Activated CD4-positive, alpha-beta T cell treated with anti-CD3 and anti-CD28 coated beads for 36 hours (primary cell): Measurements from ENCODE around the gene KCNE3. TPM values are rescaled to one million over a fixed set of nuclear protein-coding genes. Genes with fewer than 3 reads are reported as not detected.

ENCODE experiments used
- ATAC-seq: fragments of 200-7000 bp; cut with Tn5 transposase; one replicate; pipeline ENCODE4 v1.10.0; 2021; ENCODE audit warnings: mild to moderate bottlenecking, moderate library complexity
- CTCF ChIA-PET: fragments of 350-600 bp; sonication (Branson Sonifier 250); formaldehyde crosslinking; loops from one replicate; lab custom pipeline; 2021; ENCODE audit warnings: antibody characterized with exemption; lab: Charles Lee
- POLR2A ChIA-PET: fragments of 350-600 bp; sonication (Branson Sonifier 250); formaldehyde crosslinking; loops from one replicate; lab custom pipeline; 2021; ENCODE audit warnings: antibody characterized with exemption, inconsistent platforms; lab: Charles Lee
- DNase-seq: peaks from one replicate; pipeline ENCODE4 v3.0.0-alpha.2; 2020
- H3K27ac Mint-ChIP-seq: one replicate; pipeline ENCODE4 v1.8.0; 2021; ENCODE audit warnings: mixed read lengths
- H3K27me3 Mint-ChIP-seq: one replicate; pipeline ENCODE4 v1.8.0; 2021; ENCODE audit warnings: mixed read lengths
- H3K36me3 Mint-ChIP-seq: one replicate; pipeline ENCODE4 v1.8.0; 2021; ENCODE audit warnings: low read depth, mixed read lengths
- H3K4me1 Mint-ChIP-seq: one replicate; pipeline ENCODE4 v1.8.0; 2021; ENCODE audit warnings: mixed read lengths
- H3K4me3 Mint-ChIP-seq: one replicate; pipeline ENCODE4 v1.8.0; 2021; ENCODE audit warnings: mild to moderate bottlenecking, moderate library complexity, mixed read lengths
- H3K9me3 Mint-ChIP-seq: one replicate; pipeline ENCODE4 v1.8.0; 2021; ENCODE audit warnings: low read depth, mixed read lengths
- intact Hi-C, 2 experiments: fragments of 100-400 bp; cut with DNase I in 1 of 2; cut with micrococcal nuclease in 1 of 2; formaldehyde crosslinking; loops; one replicate each; pipeline versions ENCODE4 v1.14.2 to v1.15.1; 2022 to 2024; cut with DNase I, micrococcal nuclease
- total RNA-seq, 2 experiments: library from RNA; stranded (reverse); gene quantifications; one replicate each; pipeline ENCODE4 v1.2.3, GENCODE V29; 2021

KCNE3 gene
- total RNA-seq, 2 experiments from 2014 or later: not detected

DNA sequence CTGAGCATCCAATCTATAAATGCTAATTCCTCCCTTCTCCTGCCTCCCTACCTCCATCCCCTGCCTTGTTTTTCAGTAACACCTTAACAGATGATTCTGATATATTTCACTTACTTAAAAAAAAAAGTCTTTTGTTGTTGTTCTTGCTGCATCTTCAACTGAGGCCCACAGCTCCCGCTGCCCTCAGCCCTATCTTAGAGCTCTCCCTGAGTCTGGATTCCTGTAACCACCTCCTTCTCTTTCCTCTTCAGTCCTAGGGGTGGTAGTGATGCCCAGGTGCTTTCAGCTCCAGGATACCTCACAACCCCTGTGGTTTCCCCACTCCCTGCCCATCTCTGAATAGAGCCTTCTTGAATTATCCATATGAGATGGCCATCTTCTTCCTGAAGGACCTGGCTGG, 3.7 kb upstream of the KCNE3 start:
- POLR2A ChIA-PET: no interaction called here
- Mint-ChIP-seq H3K27me3 (peaks cover 23% of the 10 kb centered on the region), H3K27ac (no peak overlapping the region), H3K4me3 (no peak overlapping the region), H3K4me1 (peaks cover 13% of the 10 kb centered on the region), H3K9me3 (no peaks in the 10 kb centered on the region), H3K36me3 (no peaks in the 10 kb centered on the region)
- intact Hi-C loops: no loop called here
- DNase-seq (no peak), ATAC-seq (no peak)
- CTCF ChIA-PET: no interaction called here

DNA sequence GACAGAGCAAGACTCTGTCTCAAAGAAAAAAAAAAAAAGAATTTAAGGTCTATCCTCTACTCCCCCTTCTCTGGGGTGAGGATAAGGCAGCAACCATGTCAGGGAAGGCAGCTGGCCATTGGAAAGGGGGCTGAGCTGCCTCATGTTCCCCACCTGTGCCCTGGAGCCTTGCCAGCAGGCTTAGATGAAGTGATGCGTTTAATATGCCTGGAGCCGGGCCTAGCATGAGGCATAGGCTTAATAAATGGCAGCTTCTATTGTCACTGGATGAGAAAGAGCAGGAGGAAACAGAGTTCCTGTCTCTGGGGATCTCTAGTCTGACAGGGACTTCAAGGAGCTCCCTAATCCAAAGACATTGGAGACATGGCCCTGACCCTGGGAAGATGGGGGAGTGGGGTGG, 3.2 kb upstream of the KCNE3 start:
- Mint-ChIP-seq H3K4me3 (no peak overlapping the region), H3K27me3 (peaks cover 28% of the 10 kb centered on the region), H3K36me3 (no peaks in the 10 kb centered on the region), H3K27ac (no peak overlapping the region), H3K4me1 (peaks cover 13% of the 10 kb centered on the region), H3K9me3 (no peaks in the 10 kb centered on the region)
- no peak for DNase-seq
- ChIA-PET CTCF (no interaction called here), POLR2A (no interaction called here)
- intact Hi-C loops: no loop called here
- ATAC-seq: no peak

DNA sequence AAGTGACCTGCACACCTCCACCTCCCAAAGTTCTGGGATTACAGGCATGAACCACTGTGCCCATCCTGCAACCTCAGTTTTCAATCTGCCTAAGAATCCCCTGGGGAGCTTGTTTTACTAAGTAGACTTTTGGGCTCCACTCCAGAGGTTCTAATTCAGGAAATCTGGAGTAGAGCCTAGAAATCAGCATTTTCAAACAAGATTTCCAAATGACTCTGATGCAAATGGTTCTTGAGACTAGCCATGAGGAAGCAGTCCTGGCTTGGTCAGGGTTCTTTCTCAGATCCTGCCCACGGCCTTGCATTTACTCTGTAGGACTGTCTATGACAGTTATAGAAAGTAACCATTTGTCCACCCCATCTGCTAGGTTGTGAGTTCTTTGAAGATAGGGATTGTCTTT, 1.6 kb upstream of the KCNE3 start:
- ChIA-PET CTCF (interaction anchor here (0.9 kb wide), 1 partner anchor 11 kb away, joined by 4 read pairs; no protein-coding TSS in a partner anchor), POLR2A (no interaction called here)
- intact Hi-C loops: no loop called here
- ATAC-seq (no peak), DNase-seq (no peak)
- no peak overlapping the region for H3K4me3 Mint-ChIP-seq
- no peaks in the 10 kb centered on the region for H3K36me3 Mint-ChIP-seq
- no peak overlapping the region for H3K27ac Mint-ChIP-seq
- peaks cover 13% of the 10 kb centered on the region for H3K4me1 Mint-ChIP-seq
- no peaks in the 10 kb centered on the region for H3K9me3 Mint-ChIP-seq
- H3K27me3 Mint-ChIP-seq: peaks cover 36% of the 10 kb centered on the region

DNA sequence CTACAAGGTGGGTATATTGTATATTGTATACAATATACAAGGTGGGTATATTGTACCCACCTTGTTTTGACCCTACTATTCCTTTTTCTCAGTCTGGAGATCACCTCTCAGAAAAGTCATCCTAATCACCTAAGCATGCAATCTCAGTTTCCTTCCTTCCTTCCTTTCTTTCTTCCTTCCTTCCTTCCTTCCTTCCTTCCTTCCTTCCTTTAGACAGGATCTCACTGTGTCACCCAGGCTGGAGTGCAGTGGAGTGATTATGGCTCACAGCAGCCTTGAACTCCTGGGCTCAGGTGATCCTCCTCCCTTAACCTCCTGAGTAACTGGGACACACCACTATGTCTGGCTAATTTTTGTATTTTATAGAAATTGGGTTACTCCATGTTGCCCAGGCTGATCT, 1.2 kb upstream of the KCNE3 start:
- Mint-ChIP-seq H3K27ac (no peak overlapping the region), H3K4me1 (peaks cover 13% of the 10 kb centered on the region), H3K36me3 (no peaks in the 10 kb centered on the region), H3K27me3 (peaks cover 37% of the 10 kb centered on the region), H3K9me3 (no peaks in the 10 kb centered on the region), H3K4me3 (no peak overlapping the region)
- ChIA-PET CTCF (no interaction called here), POLR2A (no interaction called here)
- no peak for ATAC-seq
- intact Hi-C loops: no loop called here
- DNase-seq: no peak

DNA sequence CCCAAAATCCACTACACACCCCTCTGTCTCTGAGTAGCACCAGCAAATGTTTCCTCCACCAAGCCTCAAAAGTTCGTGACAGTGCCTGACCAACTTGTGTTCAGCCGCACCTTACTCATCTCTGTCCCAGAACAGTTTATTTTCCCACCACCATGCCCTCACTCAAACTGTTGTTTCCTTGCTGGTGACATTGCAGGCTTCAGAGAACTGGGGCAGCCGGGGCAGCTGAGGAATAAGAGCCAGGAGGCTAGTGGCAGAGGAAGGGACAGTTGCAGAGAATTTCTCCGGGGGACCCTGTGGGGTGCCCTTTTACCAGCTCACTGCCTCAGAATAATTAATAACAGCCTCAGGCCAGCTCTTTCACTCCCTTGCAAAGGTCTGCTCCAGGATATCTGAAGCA, 709 bp upstream of the KCNE3 start:
- no peak for ATAC-seq
- no peak overlapping the region for H3K4me3 Mint-ChIP-seq
- H3K27ac Mint-ChIP-seq: no peak overlapping the region
- ChIA-PET POLR2A (no interaction called here), CTCF (interaction anchor here (0.6 kb wide), 1 partner anchor 14 kb away, joined by 3 read pairs; no protein-coding TSS in a partner anchor)
- H3K9me3 Mint-ChIP-seq: no peaks in the 10 kb centered on the region
- no peaks in the 10 kb centered on the region for H3K36me3 Mint-ChIP-seq
- no peak for DNase-seq
- H3K4me1 Mint-ChIP-seq: peaks cover 13% of the 10 kb centered on the region
- intact Hi-C loops: no loop called here
- H3K27me3 Mint-ChIP-seq: peaks cover 37% of the 10 kb centered on the region

DNA sequence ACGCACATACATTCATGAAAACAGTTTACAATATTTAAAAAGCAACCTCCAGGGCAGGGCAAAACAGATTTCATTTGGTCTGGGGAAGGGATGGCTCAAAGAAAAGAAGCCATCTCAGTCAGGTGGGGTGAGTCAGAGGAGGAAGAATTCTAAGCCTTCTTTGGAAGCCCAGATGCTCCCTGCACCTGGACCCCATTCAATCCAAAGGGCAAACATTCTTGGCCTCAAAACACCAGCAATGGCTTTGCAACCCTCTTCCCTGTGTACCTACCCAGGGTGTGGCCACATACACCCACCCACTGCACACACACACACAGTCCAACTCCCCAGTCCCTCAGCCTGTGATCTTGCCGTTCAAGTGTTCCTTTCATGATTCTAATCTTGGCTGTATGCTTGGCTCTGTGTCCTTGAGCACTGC, 2.0 kb downstream of the KCNE3 start:
- no peaks in the 10 kb centered on the region for H3K9me3 Mint-ChIP-seq

DNA sequence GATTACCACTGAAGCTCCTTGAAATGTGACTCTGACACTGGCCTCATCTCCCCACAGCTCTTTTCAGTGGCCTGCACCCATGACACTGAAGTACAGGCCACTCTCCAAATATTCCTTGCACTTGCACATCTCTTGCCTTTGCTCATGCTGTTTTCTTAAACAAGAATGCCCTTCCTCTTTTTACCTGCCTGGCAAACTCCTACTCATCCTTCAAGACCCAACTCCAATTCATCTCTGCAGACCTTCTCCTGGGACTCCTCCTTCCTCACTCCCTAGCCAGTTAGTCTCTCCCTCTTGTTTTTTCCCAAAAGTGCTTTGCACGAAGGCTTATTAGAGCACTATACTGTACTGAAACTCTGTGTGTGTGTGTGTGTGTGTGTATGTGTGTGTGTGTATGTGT, 2.6 kb downstream of the KCNE3 start:
- Mint-ChIP-seq H3K4me1 (peaks cover 4% of the 10 kb centered on the region), H3K4me3 (no peak overlapping the region), H3K27me3 (peaks cover 35% of the 10 kb centered on the region), H3K9me3 (no peaks in the 10 kb centered on the region), H3K27ac (no peak overlapping the region), H3K36me3 (no peaks in the 10 kb centered on the region)
- ChIA-PET POLR2A (no interaction called here), CTCF (interaction anchor here (1.0 to 2.5 kb wide), 2 partner anchors 11 to 15 kb away, joined by 5 to 29 read pairs; no protein-coding TSS in a partner anchor)
- ATAC-seq: no peak
- no peak for DNase-seq
- intact Hi-C loops: no loop called here

More for the DNA sequence above, 2.0 kb downstream of the KCNE3 start:
- ChIA-PET CTCF (interaction anchor here (1.0 kb wide), 1 partner anchor 15 kb away, joined by 5 read pairs; no protein-coding TSS in a partner anchor), POLR2A (no interaction called here)
- peaks cover 4% of the 10 kb centered on the region for H3K4me1 Mint-ChIP-seq
- intact Hi-C loops: no loop called here
- no peak overlapping the region for H3K27ac Mint-ChIP-seq
- DNase-seq (no peak), ATAC-seq (no peak)
- H3K27me3 Mint-ChIP-seq: peaks cover 35% of the 10 kb centered on the region
- H3K36me3 Mint-ChIP-seq: no peaks in the 10 kb centered on the region
- H3K4me3 Mint-ChIP-seq: no peak overlapping the region

DNA sequence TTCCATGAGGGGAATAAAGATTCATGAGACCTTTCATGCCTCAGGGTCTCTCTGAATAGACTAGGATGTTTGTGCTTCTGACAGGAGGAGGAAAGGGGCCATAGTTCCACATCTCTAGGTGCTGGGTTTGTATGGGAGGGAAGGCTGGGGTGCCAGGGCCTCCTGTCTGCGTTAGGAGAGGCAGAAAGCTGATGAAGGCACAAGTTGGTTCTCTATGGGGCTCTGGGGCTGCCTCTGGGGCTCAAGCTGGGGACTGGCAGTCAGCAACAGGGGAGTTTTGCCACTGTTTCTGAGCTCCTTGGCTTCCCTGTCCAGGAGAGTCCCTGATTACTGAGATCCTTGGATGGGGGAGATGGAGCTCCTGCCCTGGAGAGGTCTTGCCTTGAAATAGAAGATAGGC, 4.1 kb downstream of the KCNE3 start:
- DNase-seq (no peak), ATAC-seq (no peak)
- Mint-ChIP-seq H3K27me3 (peaks cover 29% of the 10 kb centered on the region), H3K4me3 (no peak overlapping the region), H3K4me1 (peaks cover 4% of the 10 kb centered on the region), H3K36me3 (no peaks in the 10 kb centered on the region), H3K27ac (no peak overlapping the region), H3K9me3 (no peaks in the 10 kb centered on the region)
- intact Hi-C loops: no loop called here
- ChIA-PET POLR2A (interaction anchor here (0.6 kb wide), 2 partner anchors 19 to 103 kb away, joined by 3 to 5 read pairs; no protein-coding TSS in a partner anchor), CTCF (interaction anchor here (0.5 to 2.5 kb wide), 6 partner anchors 10 to 208 kb away, joined by 3 to 29 read pairs (median 3); no protein-coding TSS in a partner anchor)

DNA sequence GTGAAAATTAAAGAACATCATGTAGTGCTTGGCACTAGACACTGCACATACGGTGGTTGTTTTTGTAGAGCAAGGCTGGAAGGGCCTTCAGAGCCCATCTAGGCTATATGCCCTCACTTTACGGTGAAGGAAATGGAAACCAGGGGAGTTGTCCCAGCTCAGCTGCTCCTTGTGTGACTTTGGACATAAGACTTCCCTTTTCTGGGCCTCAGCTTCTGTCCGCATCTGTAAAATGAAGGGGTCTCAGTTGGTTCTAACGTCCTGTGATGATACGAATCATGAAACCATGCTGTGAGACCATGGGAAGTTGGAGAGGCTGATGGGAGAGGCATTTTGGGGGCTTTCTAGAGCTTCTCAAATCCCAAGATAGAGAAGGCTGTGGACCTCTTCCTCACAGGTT, 4.7 kb downstream of the KCNE3 start:
- ChIA-PET CTCF (interaction anchor here (0.5 to 2.5 kb wide), 6 partner anchors 9 to 207 kb away, joined by 3 to 29 read pairs (median 3); no protein-coding TSS in a partner anchor), POLR2A (interaction anchor here (0.6 kb wide), 1 partner anchor 104 kb away, joined by 3 read pairs; no protein-coding TSS in a partner anchor)
- Mint-ChIP-seq H3K27me3 (peaks cover 25% of the 10 kb centered on the region), H3K9me3 (no peaks in the 10 kb centered on the region), H3K4me3 (no peak overlapping the region), H3K27ac (no peak overlapping the region), H3K36me3 (no peaks in the 10 kb centered on the region), H3K4me1 (peaks cover 4% of the 10 kb centered on the region)
- DNase-seq: no peak
- no peak for ATAC-seq
- intact Hi-C loops: no loop called here

DNA sequence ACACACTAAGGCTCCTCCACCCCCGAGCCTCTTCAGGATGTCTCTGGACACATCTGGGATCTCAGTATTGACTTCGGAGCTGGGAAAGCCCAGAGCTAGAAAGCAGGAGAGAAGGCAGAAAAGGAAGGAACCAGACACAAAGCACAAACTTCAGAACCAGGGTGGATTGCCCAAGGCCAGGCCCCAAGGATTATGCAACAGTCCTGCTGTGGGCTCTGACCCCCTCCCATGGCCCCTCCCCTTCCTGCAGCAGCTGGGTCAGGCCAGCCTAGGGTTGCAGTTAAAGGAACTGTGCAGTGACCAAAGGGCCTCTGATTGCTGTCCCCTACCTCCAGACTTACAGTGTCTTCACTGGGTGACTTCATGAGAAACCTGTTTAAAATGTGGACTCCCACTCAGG, 5.3 kb downstream of the KCNE3 start:
- no peak for ATAC-seq
- no peak overlapping the region for H3K27ac Mint-ChIP-seq
- peaks cover 4% of the 10 kb centered on the region for H3K4me1 Mint-ChIP-seq
- no peaks in the 10 kb centered on the region for H3K36me3 Mint-ChIP-seq
- H3K9me3 Mint-ChIP-seq: no peaks in the 10 kb centered on the region
- intact Hi-C loops: no loop called here
- no peak for DNase-seq
- ChIA-PET CTCF (interaction anchor here (0.9 to 2.5 kb wide), 4 partner anchors 8 to 206 kb away, joined by 3 to 29 read pairs (median 6); no protein-coding TSS in a partner anchor), POLR2A (no interaction called here)
- H3K27me3 Mint-ChIP-seq: peaks cover 24% of the 10 kb centered on the region
- no peak overlapping the region for H3K4me3 Mint-ChIP-seq

DNA sequence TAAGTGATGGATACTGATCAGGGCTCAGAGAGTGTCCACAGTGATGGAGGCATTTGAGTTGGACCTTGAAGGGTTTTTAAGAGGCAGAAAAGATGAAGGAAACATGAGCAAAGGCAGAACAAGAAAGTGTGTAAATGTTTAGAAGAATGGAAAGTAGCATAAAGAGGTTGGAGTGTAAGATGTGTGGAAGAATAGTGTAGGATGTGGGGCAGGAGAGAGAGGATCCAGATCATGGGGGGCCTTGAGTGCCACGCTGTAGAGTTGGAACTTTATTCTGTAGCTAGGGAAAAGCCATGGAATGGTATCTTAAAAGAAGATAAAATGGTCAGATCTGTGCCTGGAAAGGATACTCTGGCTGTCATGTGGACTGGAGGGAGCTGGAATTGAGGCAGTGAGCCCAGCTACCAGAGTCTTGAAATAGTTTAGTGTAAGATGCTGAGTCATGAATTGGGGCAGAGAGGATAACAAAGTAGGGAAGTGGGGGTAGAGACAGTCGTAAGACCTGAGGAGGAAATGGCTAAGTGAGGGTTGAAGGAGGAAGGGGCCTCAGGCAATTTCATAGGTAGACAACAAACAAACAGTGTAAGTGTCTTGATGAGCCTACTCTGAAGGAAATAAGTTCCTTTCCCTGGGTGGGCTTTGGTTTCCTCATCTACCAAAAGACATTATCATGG, 6.7 kb downstream of the KCNE3 start:
- no peak overlapping the region for H3K27ac Mint-ChIP-seq
- H3K27me3 Mint-ChIP-seq: peaks cover 10% of the 10 kb centered on the region
- ChIA-PET CTCF (no interaction called here), POLR2A (interaction anchor here (0.6 kb wide), 1 partner anchor 70 kb away, joined by 4 read pairs; no protein-coding TSS in a partner anchor)
- H3K4me1 Mint-ChIP-seq: no peaks in the 10 kb centered on the region
- DNase-seq (no peak), ATAC-seq (no peak)
- intact Hi-C loops: no loop called here
- H3K9me3 Mint-ChIP-seq: no peaks in the 10 kb centered on the region
- no peaks in the 10 kb centered on the region for H3K36me3 Mint-ChIP-seq
- H3K4me3 Mint-ChIP-seq: no peak overlapping the region

DNA sequence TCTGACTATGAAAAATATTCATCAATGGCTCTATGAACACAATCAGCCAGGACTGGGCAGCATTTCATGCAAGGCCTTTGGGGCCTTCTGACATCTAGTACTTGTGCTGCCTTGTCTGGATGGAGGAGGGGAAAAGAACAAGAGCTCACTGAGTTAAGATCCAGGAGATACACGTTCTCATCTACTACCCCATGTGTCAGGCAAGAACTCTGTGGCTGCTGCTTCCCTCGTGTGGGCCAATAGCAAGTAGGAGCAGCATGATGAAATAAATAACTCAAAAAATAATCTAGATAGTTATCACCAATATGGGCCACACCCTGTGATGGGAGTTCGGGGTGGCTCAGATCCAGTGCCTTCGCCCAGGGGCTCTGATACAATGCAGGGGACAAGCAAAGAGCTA, 7.3 kb downstream of the KCNE3 start:
- intact Hi-C loops: no loop called here
- Mint-ChIP-seq H3K36me3 (no peaks in the 10 kb centered on the region), H3K4me1 (no peaks in the 10 kb centered on the region), H3K27me3 (peaks cover 7% of the 10 kb centered on the region), H3K9me3 (no peaks in the 10 kb centered on the region), H3K27ac (no peak overlapping the region), H3K4me3 (no peak overlapping the region)
- ChIA-PET POLR2A (no interaction called here), CTCF (no interaction called here)
- DNase-seq (no peak), ATAC-seq (no peak)
